DMS 273 (cell line): Measurements from ENCODE around the gene EMID1.

Experiments used
- DNase-seq: peaks from one replicate; lab custom pipeline; 2025; ENCODE audit not compliant: unreplicated experiment; lab: John Stamatoyannopoulos, UW

Gene EMID1

GRCh38 chr22:29277927-29278326, 72.2 kb downstream of the EMID1 start:
- DNase-seq: no peak

DNA sequence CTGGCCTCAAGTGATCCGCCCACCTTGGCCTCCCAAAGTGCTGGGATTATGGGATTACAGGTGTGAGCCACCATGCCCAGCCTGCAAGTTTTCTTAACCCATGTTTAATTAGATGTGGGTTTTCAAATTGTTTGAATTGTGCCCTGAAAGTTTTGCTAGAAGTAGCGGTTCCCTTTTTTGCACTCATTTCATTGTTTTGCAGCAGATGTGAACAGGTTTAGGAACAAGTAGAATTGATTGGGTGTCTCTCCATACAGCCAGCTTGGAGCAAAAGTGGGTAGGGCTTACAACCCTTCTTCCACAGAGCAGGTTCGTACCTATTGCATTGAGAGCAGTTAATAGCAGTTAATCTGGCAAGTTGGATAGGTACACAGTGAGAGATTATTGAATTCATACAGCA, 78.5 kb downstream of the EMID1 start:
- DNase-seq: no peak

DNA sequence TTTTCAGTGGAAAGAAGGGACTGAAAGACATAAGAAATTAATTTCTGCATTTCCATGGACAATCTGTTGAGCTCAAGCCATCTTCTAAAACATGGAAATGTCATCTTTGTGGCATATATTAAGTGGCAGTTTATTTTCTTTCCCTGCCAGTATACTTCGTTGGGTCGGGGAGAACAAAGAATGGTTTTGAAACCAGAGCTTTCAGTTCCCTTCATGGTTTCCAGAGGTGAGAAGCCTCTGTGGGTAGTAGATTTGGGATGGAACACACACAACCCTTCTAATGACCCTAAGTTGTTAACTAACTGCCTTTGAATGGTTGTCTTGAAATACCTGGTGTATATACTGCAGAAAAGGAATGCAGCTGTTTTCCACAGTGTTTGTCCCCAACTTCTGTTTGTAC, 83.1 kb downstream of the EMID1 start:
- DNase-seq: no peak

DNA sequence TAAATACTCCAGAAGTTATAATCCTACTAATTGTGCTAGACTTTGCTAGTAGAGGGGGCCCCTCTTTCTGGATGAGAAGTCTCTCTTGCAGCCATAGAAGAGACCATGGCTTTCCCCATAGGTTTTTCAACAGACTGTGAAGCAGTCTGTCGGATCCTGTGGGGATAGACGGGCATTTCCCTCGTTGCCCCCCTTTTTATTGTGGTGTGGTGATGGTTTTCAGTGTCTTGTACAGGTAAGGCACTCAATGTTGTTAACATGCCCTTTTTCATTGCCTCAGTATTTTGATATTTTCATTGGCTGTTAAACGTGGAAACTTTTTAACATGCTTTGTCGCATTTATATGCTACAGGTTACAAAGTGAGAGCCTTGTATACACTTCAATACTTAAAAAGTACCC, 84.4 kb downstream of the EMID1 start:
- no peak for DNase-seq

DNA sequence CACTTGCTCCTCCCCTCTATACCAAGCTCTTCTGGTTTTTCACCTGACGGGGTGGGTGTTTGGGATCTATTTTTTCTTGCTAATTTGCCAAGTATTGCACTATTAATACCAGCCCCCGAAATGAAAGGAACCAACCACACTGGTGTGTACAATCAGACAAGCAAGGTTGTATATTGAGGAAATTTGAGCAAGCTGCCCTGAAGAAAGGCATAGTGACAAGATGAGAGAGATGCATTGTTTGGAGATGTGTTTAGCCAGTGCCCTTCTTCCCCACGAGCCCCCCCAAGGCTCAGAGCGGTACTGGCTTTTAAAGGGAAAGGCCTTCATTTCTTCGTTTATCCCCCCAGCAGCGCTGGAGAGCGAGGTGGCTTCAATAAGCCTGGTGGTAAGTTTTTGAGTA, 85.5 kb downstream of the EMID1 start:
- peak; percentile 6 for DNase-seq

- DNase-seq: no peak
Measured at GRCh38 chr22:29292379-29292778, 86.7 kb downstream of the EMID1 start.

GRCh38 chr22:29298641-29299040, 92.9 kb downstream of the EMID1 start:
- no peak for DNase-seq

DNA sequence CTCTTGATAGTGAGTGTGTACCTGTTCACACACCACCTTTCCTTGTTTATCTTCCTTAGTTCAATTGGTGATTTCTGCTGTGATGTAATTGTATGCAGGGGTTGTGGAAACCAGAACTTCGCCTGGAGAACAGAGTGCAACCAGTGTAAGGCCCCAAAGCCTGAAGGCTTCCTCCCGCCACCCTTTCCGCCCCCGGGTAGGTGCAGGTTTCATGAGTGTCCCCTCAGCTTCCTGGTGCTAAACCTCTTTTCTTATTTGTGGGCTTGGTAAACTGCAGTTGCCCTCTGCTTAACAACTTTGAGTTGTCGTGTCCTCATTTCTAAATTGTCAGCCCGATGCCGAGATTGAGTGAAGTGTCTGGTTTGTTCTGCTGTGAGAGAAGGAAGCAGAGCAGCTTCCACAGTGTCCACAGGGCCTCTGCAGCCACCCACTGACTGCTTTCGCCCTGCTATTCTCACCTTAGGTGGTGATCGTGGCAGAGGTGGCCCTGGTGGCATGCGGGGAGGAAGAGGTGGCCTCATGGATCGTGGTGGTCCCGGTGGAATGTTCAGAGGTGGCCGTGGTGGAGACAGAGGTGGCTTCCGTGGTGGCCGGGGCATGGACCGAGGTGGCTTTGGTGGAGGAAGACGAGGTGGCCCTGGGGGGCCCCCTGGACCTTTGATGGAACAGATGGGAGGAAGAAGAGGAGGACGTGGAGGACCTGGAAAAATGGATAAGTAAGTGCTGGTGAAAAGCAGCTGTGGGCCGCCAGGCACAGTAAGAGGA, 93.6 kb downstream of the EMID1 start:
- no peak for DNase-seq

- no peak for DNase-seq
Measured at GRCh38 chr22:29300467-29300806, 94.7 kb downstream of the EMID1 start.

DNA sequence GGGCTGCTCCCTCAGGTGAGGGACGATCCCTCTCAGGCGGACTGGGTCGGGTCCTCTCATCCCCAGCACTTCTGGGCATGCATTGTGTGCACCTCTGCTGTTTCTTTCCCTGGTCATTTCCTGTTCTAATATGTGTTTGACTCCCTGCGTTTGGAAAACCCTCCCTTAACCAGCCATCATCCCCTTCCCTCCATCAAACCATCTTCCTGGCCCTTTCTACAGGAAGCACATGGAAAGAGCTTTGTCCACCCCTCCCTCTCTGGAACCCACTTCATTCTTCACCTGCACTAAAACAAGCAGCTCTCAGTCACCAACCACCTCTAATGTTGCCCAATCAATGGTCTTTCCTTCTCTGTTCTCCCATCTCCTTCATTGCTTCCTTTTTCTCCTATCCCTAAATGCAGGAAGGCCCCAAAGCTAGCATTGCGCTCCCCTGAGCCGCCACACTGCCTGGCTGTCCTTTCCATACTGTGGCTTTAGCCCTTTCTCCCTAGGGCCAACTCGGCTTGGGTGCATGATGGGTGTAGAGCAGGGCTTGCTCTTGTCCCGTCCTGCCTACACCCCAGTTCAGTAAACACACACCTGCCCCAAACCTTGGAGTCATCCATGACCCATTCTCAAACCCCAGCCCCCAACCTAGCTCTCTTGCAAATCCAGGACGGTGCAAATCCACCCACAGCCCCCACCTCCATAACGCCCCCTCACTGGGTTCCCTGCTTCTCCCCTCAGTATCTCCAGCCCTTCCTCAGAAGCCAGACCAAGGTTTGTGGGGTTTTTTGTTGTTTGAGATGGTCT, 95.3 kb downstream of the EMID1 start:
- DNase-seq: peak; percentile 43

DNA sequence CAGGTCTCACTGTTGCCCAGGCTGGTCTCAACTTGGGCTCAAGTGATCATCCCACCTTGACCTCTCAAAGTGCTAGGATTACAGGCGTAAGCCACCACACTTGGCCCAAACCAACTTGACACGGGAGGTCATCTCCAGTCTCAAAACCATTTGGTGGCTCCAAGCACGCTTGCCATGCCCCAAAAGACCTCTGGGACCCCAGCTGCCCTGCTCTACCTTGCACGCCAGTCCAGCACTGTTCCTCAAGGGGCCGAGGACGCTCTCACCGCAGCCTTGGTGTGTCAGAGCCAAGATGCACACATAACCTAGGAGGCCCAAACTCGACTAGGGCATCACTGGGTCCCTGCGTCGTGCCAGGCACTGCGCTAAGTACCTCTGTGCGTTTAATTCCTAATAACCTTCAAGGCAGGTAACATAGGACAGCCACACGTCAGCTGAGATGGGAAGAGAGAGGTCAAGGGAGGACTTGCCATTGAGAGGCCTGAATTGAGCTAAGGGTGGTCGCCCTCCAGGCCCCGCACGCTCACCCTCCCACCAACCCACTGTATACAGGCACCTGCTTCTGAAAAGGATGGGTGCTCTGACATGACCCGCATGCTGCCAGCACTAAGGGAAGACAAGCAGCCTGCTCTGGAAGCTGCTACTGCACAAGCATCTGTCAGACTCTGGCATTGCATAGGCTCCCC, 96.2 kb downstream of the EMID1 start:
- DNase-seq: peak; percentile 75

- DNase-seq: no peak
Measured at GRCh38 chr22:29302402-29302680, 96.6 kb downstream of the EMID1 start.

GRCh38 chr22:29302681-29303465, 97.2 kb downstream of the EMID1 start:
- peak; percentile 55 for DNase-seq

- DNase-seq: no peak
Measured at GRCh38 chr22:29305836-29306174, 100.1 kb downstream of the EMID1 start.

DNA sequence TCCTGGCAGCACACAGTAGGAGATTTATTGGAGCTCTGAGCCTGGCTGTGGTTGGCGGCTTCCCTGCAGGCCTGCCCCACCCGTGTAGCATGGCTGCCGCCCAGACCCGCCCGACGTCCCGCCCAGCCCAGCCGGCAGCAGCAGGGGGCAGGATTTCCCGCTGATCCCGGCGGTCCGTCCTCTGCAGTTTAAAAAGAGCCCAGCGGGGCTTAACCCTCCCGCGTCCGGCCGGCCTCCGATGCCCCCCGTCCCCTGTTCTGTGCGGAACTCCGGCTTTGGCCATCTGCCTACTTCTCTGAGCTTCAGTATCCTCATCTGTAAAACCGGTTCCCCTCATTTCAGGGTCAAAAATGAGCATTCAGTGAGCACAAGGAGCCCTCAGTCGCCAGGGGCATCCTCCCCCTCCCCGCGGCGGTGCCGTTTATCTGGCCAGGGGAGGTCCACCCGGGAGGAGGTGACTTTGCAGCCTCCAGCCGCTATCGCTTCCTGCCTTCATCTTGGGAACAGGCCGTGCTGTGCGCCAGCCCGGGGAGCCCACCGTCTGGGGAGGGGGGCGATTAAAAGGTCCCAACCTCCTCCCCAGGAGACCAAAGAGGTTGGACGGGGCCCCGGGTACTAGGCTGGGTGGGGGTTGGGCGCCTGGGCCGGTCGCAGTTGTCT, 100.6 kb downstream of the EMID1 start, which contains the start of gene GAS2L1:
Gene GAS2L1, plus strand, starts transcription at position 476 of the 660 bp plus-strand sequence. CDS start 1,456 bp downstream, outside the sequence.
- DNase-seq: peak; percentile 83

DNA sequence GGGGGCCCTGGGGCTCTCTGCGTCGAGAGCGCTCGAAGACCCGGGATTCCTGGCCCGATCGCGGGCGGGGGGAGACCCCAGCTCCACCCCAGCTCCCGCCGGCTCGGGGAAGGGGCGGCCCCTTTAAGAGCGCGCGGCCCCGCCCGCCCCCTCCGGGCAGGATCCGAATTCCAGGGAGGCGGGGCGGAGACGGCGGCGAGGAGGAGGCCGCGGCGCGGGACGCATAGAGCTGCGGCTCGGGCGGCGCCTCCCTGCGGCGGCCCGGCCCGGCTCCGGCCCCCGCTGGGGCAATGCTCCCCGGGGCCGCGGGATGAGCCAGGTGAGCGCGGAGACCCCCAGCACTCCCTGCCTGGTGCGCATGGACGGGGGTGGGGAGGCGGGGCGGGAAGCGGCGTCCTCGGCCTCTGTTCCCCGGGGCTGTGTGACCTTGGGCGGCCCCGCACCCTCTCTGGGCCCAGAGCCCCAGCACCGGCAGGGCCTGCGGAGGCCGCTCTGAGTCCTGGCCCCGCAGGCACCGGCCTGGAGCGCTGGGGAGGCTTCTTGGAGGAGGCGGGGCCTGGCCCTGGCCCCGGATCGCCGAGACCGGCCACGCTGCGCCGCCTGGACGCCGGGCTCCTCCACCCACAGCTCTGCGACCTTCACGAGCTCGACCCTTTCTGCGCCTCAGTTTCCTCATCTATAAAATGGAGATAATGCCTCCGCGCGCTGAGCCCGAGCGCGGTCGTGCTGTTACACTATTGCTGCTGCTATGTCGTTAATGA, 101.3 kb downstream of the EMID1 start:
- DNase-seq: peak; percentile 90

DNA sequence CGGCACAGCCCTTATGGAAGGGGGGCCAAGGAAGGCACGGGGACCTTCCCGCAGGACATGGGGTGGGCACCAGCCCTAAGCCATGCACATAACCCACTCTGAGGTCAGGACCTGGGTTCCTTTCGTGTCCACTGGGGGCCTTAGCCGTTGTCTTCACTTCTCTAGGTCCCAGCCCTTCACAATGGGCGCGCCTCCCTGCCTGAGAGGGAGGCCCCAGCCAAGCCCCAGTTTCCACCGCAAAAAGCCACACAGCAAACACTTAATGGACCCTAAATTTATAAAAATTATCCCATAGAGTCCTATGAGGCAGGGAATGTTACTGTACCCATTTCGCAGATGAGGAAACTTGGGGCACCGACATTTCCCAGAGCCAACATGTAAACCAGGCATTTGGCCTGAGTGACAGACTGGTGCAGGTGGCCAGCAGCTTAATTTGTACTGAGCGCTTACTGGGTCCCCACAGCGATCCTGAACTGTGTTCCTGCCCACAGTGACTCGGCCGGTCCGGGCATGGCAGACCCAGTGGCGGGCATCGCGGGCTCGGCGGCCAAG, 102.0 kb downstream of the EMID1 start:
- no peak for DNase-seq

- DNase-seq: no peak
Measured at GRCh38 chr22:29308148-29308790, 102.6 kb downstream of the EMID1 start.

DNA sequence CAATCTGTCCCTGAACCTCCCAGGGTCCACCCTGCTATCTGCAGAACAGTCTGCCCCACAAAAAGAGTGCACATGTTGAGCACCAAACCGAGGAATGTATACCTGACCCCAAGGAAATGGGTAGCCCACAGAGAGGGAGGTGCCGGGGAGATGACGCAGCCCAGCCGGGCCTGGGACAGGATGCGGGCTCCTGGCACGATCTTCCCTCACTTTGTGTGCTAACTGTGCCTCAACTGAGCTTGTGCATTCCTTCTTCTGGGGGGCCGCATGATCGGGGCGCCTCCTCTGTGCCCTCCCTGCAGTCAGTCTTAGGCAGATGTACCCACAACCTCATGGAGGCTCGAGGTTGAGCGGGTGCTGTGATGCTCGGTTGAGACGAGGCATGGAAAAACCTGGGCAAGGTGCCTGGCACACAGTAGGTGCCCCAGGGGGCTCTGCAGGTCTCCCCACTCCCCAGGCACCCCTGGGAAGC, 103.1 kb downstream of the EMID1 start:
- peak; percentile 18 for DNase-seq
